ENCODE data around the gene LRRC31. TPM values are rescaled to one million over a fixed set of nuclear protein-coding genes. Genes with fewer than 3 reads are reported as not detected.

Gene LRRC31
- polyA plus RNA-seq, 3 donors = not detected

GRCh38 chr3:169841171-169841570 lies 28.6 kb downstream of the LRRC31 start:
- H4K20me1 ChIP-seq (ENCODE audit: insufficient read depth, low read length) = no peaks in the 10 kb centered on the region
- no peaks in the 10 kb centered on the region for H3K79me2 ChIP-seq (ENCODE audit: insufficient read depth, low read length)
- Mint-ChIP-seq H3K36me3 (no peaks in the 10 kb centered on the region), H3K4me1 (peaks cover 18% of the 10 kb centered on the region), H3K27ac (no peak overlapping the region), H3K9me3 (peaks cover 0 to 2% (median 0%) of the 10 kb centered on the region in 7 donors), H3K27me3 (ENCODE audit: low read depth in 3 of 3) (peaks cover 3 to 6% (median 5%) of the 10 kb centered on the region in 3 donors), H3K4me3 (no peak overlapping the region)
- no peak overlapping the region for H3K4me3 ChIP-seq (replicated peaks in 1 of 3; ENCODE audit: low read depth in 2 of 3, low read length in 3 of 3)
- TF ChIP-seq CTCF (IDR thresholded peaks at IDR 0.05) = no peak
- H3K36me3 ChIP-seq (replicated peaks in 1 of 2; ENCODE audit: control insufficient read depth in 1 of 2, insufficient read depth in 2 of 2, low read length in 2 of 2) = no peaks in the 10 kb centered on the region
- DNase-seq = no peak
- H2AFZ ChIP-seq (ENCODE audit: insufficient read depth, low read depth, low read length, poor library complexity, severe bottlenecking) = no peak overlapping the region
- 91% methylated on average over 3 of the region's 4 CpGs for WGBS (ENCODE audit: insufficient coverage)
- no peak overlapping the region for H3K27ac ChIP-seq (ENCODE audit: low read depth in 1 of 2, low read length in 2 of 2)
- no peak overlapping the region for H3K9ac ChIP-seq (ENCODE audit: insufficient read depth, low read length, poor library complexity, severe bottlenecking)
- H3K4me2 ChIP-seq (replicated peaks; ENCODE audit: extremely low read depth, low read length, poor library complexity, severe bottlenecking) = no peak overlapping the region
- intact Hi-C loops (cut with micrococcal nuclease) = no loop called here
- H3K9me3 ChIP-seq (replicated peaks in 1 of 2; ENCODE audit: control insufficient read depth in 1 of 2, insufficient read depth in 1 of 2, low read length in 2 of 2) = no peaks in the 10 kb centered on the region
- H3K27me3 ChIP-seq (ENCODE audit: control insufficient read depth in 2 of 2, insufficient read depth in 2 of 2, low read length in 2 of 2) = no peaks in the 10 kb centered on the region
- peaks cover 7% of the 10 kb centered on the region in 2 donors for H3K4me1 ChIP-seq (ENCODE audit: control insufficient read depth in 1 of 2, insufficient read depth in 2 of 2, low read length in 2 of 2)

GRCh38 chr3:169838511-169839030 lies 31.2 kb downstream of the LRRC31 start:
- intact Hi-C loops (cut with micrococcal nuclease) = no loop called here
- WGBS (ENCODE audit: insufficient coverage) = no CpG with 5 or more reads among the region's 1 CpG
- Mint-ChIP-seq H3K27me3 (ENCODE audit: low read depth in 3 of 3) (peaks cover 3 to 6% (median 5%) of the 10 kb centered on the region in 3 donors), H3K27ac (no peak overlapping the region), H3K4me3 (no peak overlapping the region), H3K4me1 (peaks cover 21% of the 10 kb centered on the region), H3K36me3 (no peaks in the 10 kb centered on the region), H3K9me3 (peaks cover 0 to 2% (median 0%) of the 10 kb centered on the region in 7 donors)
- H3K27ac ChIP-seq (ENCODE audit: low read depth in 1 of 2, low read length in 2 of 2) = no peak overlapping the region
- no peak overlapping the region for H3K9ac ChIP-seq (ENCODE audit: insufficient read depth, low read length, poor library complexity, severe bottlenecking)
- H4K20me1 ChIP-seq (ENCODE audit: insufficient read depth, low read length) = no peaks in the 10 kb centered on the region
- no peak overlapping the region for H3K4me3 ChIP-seq (replicated peaks in 1 of 3; ENCODE audit: low read depth in 2 of 3, low read length in 3 of 3)
- no peaks in the 10 kb centered on the region for H3K79me2 ChIP-seq (ENCODE audit: insufficient read depth, low read length)
- no peaks in the 10 kb centered on the region for H3K27me3 ChIP-seq (ENCODE audit: control insufficient read depth in 2 of 2, insufficient read depth in 2 of 2, low read length in 2 of 2)
- DNase-seq = no peak
- no peak overlapping the region for H2AFZ ChIP-seq (ENCODE audit: insufficient read depth, low read depth, low read length, poor library complexity, severe bottlenecking)
- no peak overlapping the region for H3K4me2 ChIP-seq (replicated peaks; ENCODE audit: extremely low read depth, low read length, poor library complexity, severe bottlenecking)
- H3K4me1 ChIP-seq (ENCODE audit: control insufficient read depth in 1 of 2, insufficient read depth in 2 of 2, low read length in 2 of 2) = peaks cover 7 to 8% of the 10 kb centered on the region in 2 donors
- TF ChIP-seq CTCF (IDR thresholded peaks at IDR 0.05) = no peak
- H3K9me3 ChIP-seq (replicated peaks in 1 of 2; ENCODE audit: control insufficient read depth in 1 of 2, insufficient read depth in 1 of 2, low read length in 2 of 2) = no peaks in the 10 kb centered on the region
- no peaks in the 10 kb centered on the region for H3K36me3 ChIP-seq (replicated peaks in 1 of 2; ENCODE audit: control insufficient read depth in 1 of 2, insufficient read depth in 2 of 2, low read length in 2 of 2)
